Liver (tissue), 3 donors: ENCODE results near the gene CDCA3.

ENCODE experiments used
- CTCF ChIP-seq: fragments of 150-350 bp; IDR thresholded peaks from 2 replicates; pipeline ENCODE4 v1.5.1; 2017; ENCODE audit warnings: improper control_type of control experiment, low read depth, low read length; ENCODE audit not compliant: missing input control
- GABPA ChIP-seq, 2 donors: IDR thresholded peaks in 1 of 2; conservative IDR thresholded peaks in 1 of 2; 2 replicates each; pipeline ENCODE4 v1.6.1; 2016; ENCODE audit warnings: antibody characterized with exemption in 2 of 2, mild to moderate bottlenecking in 1 of 2, moderate library complexity in 1 of 2
- SP1 ChIP-seq: IDR thresholded peaks from 2 replicates; pipeline ENCODE4 v1.6.1; 2018; ENCODE audit warnings: antibody characterized with exemption, mild to moderate bottlenecking
- donor health status: healthy.
- donor health status: healthy.

GRCh38 chr12:6891646-6892001 is 40.5 kb upstream of the CDCA3 start:
- no peak for TF ChIP-seq GABPA (IDR thresholded peaks at IDR 0.05 in 1 of 2, conservative IDR thresholded peaks at IDR 0.05 in 1 of 2)
- TF ChIP-seq CTCF = no peak
- TF ChIP-seq SP1 = no peak
